Measurements from ENCODE around the gene RALGAPA2. TPM values are rescaled to one million over a fixed set of nuclear protein-coding genes. Genes with fewer than 3 reads are reported as not detected.

RALGAPA2 gene
- total and polyA plus RNA-seq, 4 donors, result 14.4 to 24.8 (median 18.0) TPM

DNA sequence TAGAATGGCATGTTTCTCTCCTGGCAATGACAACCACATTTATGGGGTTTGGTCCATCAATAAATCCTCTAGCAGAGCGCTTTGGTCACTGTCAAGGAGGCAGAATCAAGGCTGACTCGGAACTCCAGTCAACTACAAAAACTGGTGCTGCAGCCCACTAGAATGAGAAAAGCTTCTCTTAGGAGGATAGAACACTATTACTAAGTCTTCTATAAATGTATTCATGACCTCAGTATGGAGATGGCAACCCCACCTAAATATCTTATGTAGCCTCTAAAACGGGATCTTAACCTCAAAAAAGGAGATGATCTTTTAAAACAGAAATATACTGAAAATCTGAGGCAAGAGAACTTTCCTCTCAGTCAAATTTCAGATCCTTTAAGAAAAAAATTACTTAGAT lies 68.5 kb downstream of the RALGAPA2 start:
- no peaks in the 10 kb centered on the region for H3K27me3 ChIP-seq (ENCODE audit: control insufficient read depth, insufficient read depth, low read length)
- H3K27ac ChIP-seq (ENCODE audit: low read depth, low read length), result no peak overlapping the region
- no CpG with 5 or more reads among the region's 3 CpGs for WGBS (ENCODE audit: insufficient coverage)
- H3K36me3 ChIP-seq (ENCODE audit: control insufficient read depth, insufficient read depth, low read length), result no peaks in the 10 kb centered on the region
- no peak for DNase-seq (ENCODE audit: low read depth in 4 of 6, low spot score in 6 of 6)
- no peak overlapping the region for H3K4me3 ChIP-seq (ENCODE audit: low read depth, low read length)
- no peaks in the 10 kb centered on the region for H3K4me1 ChIP-seq (ENCODE audit: control insufficient read depth, insufficient read depth, low read length)
- H3K9me3 ChIP-seq (ENCODE audit: control insufficient read depth, insufficient read depth, low read length), result no peaks in the 10 kb centered on the region

DNA sequence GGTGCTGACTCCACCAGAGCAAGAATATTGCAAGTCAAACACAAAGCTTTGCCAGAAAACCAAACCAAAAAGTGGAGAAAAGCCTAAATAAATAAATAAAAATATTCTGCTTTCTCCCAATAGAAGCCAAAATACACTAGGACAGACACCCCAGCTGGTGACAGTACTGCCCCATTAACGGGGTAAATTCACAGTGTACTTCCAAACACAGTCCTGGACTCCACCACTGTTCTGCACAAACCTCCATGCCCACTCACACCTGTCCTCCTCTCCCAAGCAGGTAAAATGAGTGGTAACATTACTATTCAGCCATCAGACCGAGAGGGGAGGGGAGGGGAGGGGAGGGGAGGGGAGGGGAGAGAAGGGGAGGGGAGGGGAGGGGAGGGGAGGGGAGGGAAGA lies 70.7 kb downstream of the RALGAPA2 start:
- Histone ChIP-seq H3K27me3 (ENCODE audit: control insufficient read depth, insufficient read depth, low read length) (no peaks in the 10 kb centered on the region), H3K27ac (ENCODE audit: low read depth, low read length) (no peak overlapping the region), H3K4me1 (ENCODE audit: control insufficient read depth, insufficient read depth, low read length) (no peaks in the 10 kb centered on the region), H3K9me3 (ENCODE audit: control insufficient read depth, insufficient read depth, low read length) (no peaks in the 10 kb centered on the region), H3K36me3 (ENCODE audit: control insufficient read depth, insufficient read depth, low read length) (no peaks in the 10 kb centered on the region), H3K4me3 (ENCODE audit: low read depth, low read length) (no peak overlapping the region)
- no peak for DNase-seq (ENCODE audit: low read depth in 4 of 6, low spot score in 6 of 6)
- 86% methylated on average over 1 of the region's 2 CpGs for WGBS (ENCODE audit: insufficient coverage)

DNA sequence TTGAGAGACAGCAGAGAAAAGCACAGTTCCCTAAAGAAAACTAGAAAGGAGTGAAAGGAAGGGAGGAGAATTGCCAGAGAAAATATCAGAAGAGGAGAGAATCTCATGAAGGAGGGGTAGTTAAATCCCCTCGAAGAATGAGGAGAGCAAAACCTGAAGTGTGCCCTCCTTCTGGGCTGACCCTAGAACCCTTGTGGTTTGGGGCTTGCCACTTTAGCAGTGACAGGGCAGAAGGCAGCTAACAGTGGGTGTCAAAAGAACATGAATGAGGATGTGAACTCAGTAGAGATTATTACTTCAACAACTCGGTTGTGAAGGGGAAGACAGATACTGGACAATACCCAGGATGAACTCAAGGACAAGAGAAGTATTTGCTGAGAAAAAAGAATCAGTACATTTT lies 73.6 kb downstream of the RALGAPA2 start:
- Histone ChIP-seq H3K4me1 (ENCODE audit: control insufficient read depth, insufficient read depth, low read length) (no peaks in the 10 kb centered on the region), H3K36me3 (ENCODE audit: control insufficient read depth, insufficient read depth, low read length) (peaks cover 5% of the 10 kb centered on the region), H3K27ac (ENCODE audit: low read depth, low read length) (no peak overlapping the region), H3K4me3 (ENCODE audit: low read depth, low read length) (no peak overlapping the region), H3K27me3 (ENCODE audit: control insufficient read depth, insufficient read depth, low read length) (no peaks in the 10 kb centered on the region), H3K9me3 (ENCODE audit: control insufficient read depth, insufficient read depth, low read length) (no peaks in the 10 kb centered on the region)
- 100% methylated on average over 1 of the region's 2 CpGs for WGBS (ENCODE audit: insufficient coverage)
- DNase-seq (ENCODE audit: low read depth in 4 of 6, low spot score in 6 of 6), result no peak

- Histone ChIP-seq H3K4me1 (ENCODE audit: control insufficient read depth, insufficient read depth, low read length) (no peaks in the 10 kb centered on the region), H3K9me3 (ENCODE audit: control insufficient read depth, insufficient read depth, low read length) (no peaks in the 10 kb centered on the region), H3K36me3 (ENCODE audit: control insufficient read depth, insufficient read depth, low read length) (peaks cover 5% of the 10 kb centered on the region), H3K27ac (ENCODE audit: low read depth, low read length) (no peak overlapping the region), H3K4me3 (ENCODE audit: low read depth, low read length) (no peak overlapping the region), H3K27me3 (ENCODE audit: control insufficient read depth, insufficient read depth, low read length) (no peaks in the 10 kb centered on the region)
- no peak for DNase-seq (ENCODE audit: low read depth in 4 of 6, low spot score in 6 of 6)
- WGBS (ENCODE audit: insufficient coverage), result 81% methylated on average over 5 of the region's 7 CpGs
Observed at GRCh38 chr20:20637998-20638725, 74.3 kb downstream of the RALGAPA2 start.

DNA sequence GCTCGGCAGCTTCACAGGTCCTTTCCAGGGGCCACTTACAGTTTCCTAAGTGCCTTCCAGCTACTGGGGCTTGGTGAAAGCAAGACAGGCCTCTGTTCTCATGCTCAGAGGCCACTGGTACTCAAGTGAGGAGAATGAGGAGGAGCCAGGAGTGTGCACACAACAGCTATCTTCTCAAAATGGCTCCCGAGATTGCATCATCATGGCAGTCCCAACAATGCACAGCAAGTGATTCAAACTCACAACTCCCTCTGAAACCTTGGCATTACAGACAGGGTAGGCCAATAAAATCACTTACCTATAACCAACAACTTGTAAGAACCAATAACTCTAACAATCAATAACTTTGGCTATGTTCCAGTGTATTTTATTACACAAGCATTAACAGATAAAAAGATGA lies 77.4 kb downstream of the RALGAPA2 start:
- DNase-seq (ENCODE audit: low read depth in 4 of 6, low spot score in 6 of 6), result no peak
- Histone ChIP-seq H3K4me3 (ENCODE audit: low read depth, low read length) (no peak overlapping the region), H3K27me3 (ENCODE audit: control insufficient read depth, insufficient read depth, low read length) (no peaks in the 10 kb centered on the region), H3K27ac (ENCODE audit: low read depth, low read length) (no peak overlapping the region), H3K4me1 (ENCODE audit: control insufficient read depth, insufficient read depth, low read length) (no peaks in the 10 kb centered on the region), H3K9me3 (ENCODE audit: control insufficient read depth, insufficient read depth, low read length) (no peaks in the 10 kb centered on the region), H3K36me3 (ENCODE audit: control insufficient read depth, insufficient read depth, low read length) (peaks cover 13% of the 10 kb centered on the region)
- 100% methylated on average over 1 of the region's 2 CpGs for WGBS (ENCODE audit: insufficient coverage)

GRCh38 chr20:20632644-20633043 lies 79.8 kb downstream of the RALGAPA2 start:
- H3K4me1 ChIP-seq (ENCODE audit: control insufficient read depth, insufficient read depth, low read length), result no peaks in the 10 kb centered on the region
- DNase-seq (ENCODE audit: low read depth in 4 of 6, low spot score in 6 of 6), result no peak
- H3K36me3 ChIP-seq (ENCODE audit: control insufficient read depth, insufficient read depth, low read length), result peaks cover 13% of the 10 kb centered on the region
- no peak overlapping the region for H3K27ac ChIP-seq (ENCODE audit: low read depth, low read length)
- WGBS (ENCODE audit: insufficient coverage), result 100% methylated on average over 1 of the region's 2 CpGs
- H3K9me3 ChIP-seq (ENCODE audit: control insufficient read depth, insufficient read depth, low read length), result no peaks in the 10 kb centered on the region
- no peak overlapping the region for H3K4me3 ChIP-seq (ENCODE audit: low read depth, low read length)
- H3K27me3 ChIP-seq (ENCODE audit: control insufficient read depth, insufficient read depth, low read length), result no peaks in the 10 kb centered on the region

DNA sequence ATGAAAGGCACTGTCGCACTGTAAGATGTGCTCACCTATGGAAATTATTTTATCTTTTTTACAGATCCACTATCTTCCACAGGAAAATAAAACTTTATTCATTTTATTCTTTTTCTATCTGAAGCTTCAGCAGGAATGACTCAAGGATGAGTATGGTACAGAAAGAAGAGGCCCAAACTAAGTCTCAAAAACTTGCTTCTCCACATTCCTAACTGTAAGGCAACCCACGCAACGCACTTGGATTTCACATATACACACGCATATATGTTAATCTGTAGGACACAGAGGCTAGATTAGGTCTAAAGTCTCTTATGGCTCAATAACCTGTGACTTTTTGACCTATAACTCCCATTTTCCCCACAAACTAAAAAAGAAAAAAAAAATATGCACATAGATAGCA lies 81.9 kb downstream of the RALGAPA2 start:
- Histone ChIP-seq H3K27ac (ENCODE audit: low read depth, low read length) (no peak overlapping the region), H3K36me3 (ENCODE audit: control insufficient read depth, insufficient read depth, low read length) (peaks cover 13% of the 10 kb centered on the region), H3K4me3 (ENCODE audit: low read depth, low read length) (no peak overlapping the region), H3K9me3 (ENCODE audit: control insufficient read depth, insufficient read depth, low read length) (no peaks in the 10 kb centered on the region), H3K4me1 (ENCODE audit: control insufficient read depth, insufficient read depth, low read length) (no peaks in the 10 kb centered on the region), H3K27me3 (ENCODE audit: control insufficient read depth, insufficient read depth, low read length) (no peaks in the 10 kb centered on the region)
- no peak for DNase-seq (ENCODE audit: low read depth in 4 of 6, low spot score in 6 of 6)
- WGBS (ENCODE audit: insufficient coverage), result 100% methylated on average over 1 of the region's 4 CpGs

GRCh38 chr20:20629556-20630188 lies 82.8 kb downstream of the RALGAPA2 start:
- no peaks in the 10 kb centered on the region for H3K9me3 ChIP-seq (ENCODE audit: control insufficient read depth, insufficient read depth, low read length)
- no peaks in the 10 kb centered on the region for H3K27me3 ChIP-seq (ENCODE audit: control insufficient read depth, insufficient read depth, low read length)
- no peak overlapping the region for H3K4me3 ChIP-seq (ENCODE audit: low read depth, low read length)
- 100% methylated on average over 1 of the region's 3 CpGs for WGBS (ENCODE audit: insufficient coverage)
- no peak overlapping the region for H3K27ac ChIP-seq (ENCODE audit: low read depth, low read length)
- no peaks in the 10 kb centered on the region for H3K4me1 ChIP-seq (ENCODE audit: control insufficient read depth, insufficient read depth, low read length)
- H3K36me3 ChIP-seq (ENCODE audit: control insufficient read depth, insufficient read depth, low read length), result peaks cover 9% of the 10 kb centered on the region
- no peak for DNase-seq (ENCODE audit: low read depth in 4 of 6, low spot score in 6 of 6)

DNA sequence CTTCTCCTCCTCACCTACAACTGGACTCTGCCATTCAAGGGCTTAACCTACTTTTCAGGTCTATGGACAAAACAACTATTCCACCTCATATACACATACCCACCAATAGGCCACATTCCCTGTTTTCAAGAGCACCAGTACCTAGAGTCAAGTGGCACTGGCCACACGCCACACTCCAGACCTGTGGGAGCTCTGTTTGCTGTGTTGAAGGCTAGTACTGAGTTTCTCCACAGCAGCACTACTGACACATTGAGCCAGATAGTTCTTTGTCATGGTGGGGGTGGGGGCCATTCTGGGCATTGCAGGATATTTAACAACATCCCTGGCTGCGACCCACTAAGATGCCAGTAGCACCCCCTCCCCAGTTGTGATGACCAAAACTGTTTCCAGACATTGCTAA lies 84.1 kb downstream of the RALGAPA2 start:
- WGBS (ENCODE audit: insufficient coverage), result 100% methylated on average over 2 of the region's 2 CpGs
- H3K9me3 ChIP-seq (ENCODE audit: control insufficient read depth, insufficient read depth, low read length), result no peaks in the 10 kb centered on the region
- no peak overlapping the region for H3K27ac ChIP-seq (ENCODE audit: low read depth, low read length)
- no peaks in the 10 kb centered on the region for H3K27me3 ChIP-seq (ENCODE audit: control insufficient read depth, insufficient read depth, low read length)
- no peak for DNase-seq (ENCODE audit: low read depth in 4 of 6, low spot score in 6 of 6)
- H3K4me3 ChIP-seq (ENCODE audit: low read depth, low read length), result no peak overlapping the region
- H3K4me1 ChIP-seq (ENCODE audit: control insufficient read depth, insufficient read depth, low read length), result no peaks in the 10 kb centered on the region
- H3K36me3 ChIP-seq (ENCODE audit: control insufficient read depth, insufficient read depth, low read length), result peaks cover 8% of the 10 kb centered on the region

DNA sequence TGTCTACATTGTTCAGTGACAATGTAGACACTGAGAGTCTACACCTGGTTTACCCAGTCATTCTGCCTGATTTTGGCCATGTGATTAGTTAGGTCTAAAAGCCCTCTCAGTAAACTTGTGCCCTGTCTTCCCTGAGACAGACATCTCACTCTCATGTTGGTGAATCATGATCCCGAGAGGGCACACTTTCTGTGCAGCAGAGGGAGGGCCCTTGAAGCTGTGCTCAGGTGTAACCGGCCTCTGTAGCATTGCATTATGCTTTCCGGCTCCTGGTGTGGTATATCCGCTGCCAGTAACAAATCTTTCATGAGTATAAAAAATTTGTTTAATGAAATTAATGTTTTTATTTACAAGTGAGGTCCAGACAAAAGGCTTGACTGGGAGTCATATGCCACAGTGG lies 85.0 kb downstream of the RALGAPA2 start:
- 100% methylated on average over 3 of the region's 4 CpGs for WGBS (ENCODE audit: insufficient coverage)
- Histone ChIP-seq H3K27me3 (ENCODE audit: control insufficient read depth, insufficient read depth, low read length) (no peaks in the 10 kb centered on the region), H3K36me3 (ENCODE audit: control insufficient read depth, insufficient read depth, low read length) (peaks cover 6% of the 10 kb centered on the region), H3K9me3 (ENCODE audit: control insufficient read depth, insufficient read depth, low read length) (no peaks in the 10 kb centered on the region), H3K4me3 (ENCODE audit: low read depth, low read length) (no peak overlapping the region), H3K4me1 (ENCODE audit: control insufficient read depth, insufficient read depth, low read length) (no peaks in the 10 kb centered on the region), H3K27ac (ENCODE audit: low read depth, low read length) (no peak overlapping the region)
- DNase-seq (ENCODE audit: low read depth in 4 of 6, low spot score in 6 of 6), result no peak
